Smooth muscle cell of bladder (primary cell): ENCODE measurements around the gene AHNAK. TPM values are rescaled to one million over a fixed set of nuclear protein-coding genes. Genes with fewer than 3 reads are reported as not detected.

Experiments used
- total RNA-seq: library from RNA; depleted of rRNA; stranded (reverse); fragments of >200 nt; gene quantifications from 2 replicates; pipeline ENCODE4 v1.2.3, GENCODE V29; 2014

Gene AHNAK, protein sequence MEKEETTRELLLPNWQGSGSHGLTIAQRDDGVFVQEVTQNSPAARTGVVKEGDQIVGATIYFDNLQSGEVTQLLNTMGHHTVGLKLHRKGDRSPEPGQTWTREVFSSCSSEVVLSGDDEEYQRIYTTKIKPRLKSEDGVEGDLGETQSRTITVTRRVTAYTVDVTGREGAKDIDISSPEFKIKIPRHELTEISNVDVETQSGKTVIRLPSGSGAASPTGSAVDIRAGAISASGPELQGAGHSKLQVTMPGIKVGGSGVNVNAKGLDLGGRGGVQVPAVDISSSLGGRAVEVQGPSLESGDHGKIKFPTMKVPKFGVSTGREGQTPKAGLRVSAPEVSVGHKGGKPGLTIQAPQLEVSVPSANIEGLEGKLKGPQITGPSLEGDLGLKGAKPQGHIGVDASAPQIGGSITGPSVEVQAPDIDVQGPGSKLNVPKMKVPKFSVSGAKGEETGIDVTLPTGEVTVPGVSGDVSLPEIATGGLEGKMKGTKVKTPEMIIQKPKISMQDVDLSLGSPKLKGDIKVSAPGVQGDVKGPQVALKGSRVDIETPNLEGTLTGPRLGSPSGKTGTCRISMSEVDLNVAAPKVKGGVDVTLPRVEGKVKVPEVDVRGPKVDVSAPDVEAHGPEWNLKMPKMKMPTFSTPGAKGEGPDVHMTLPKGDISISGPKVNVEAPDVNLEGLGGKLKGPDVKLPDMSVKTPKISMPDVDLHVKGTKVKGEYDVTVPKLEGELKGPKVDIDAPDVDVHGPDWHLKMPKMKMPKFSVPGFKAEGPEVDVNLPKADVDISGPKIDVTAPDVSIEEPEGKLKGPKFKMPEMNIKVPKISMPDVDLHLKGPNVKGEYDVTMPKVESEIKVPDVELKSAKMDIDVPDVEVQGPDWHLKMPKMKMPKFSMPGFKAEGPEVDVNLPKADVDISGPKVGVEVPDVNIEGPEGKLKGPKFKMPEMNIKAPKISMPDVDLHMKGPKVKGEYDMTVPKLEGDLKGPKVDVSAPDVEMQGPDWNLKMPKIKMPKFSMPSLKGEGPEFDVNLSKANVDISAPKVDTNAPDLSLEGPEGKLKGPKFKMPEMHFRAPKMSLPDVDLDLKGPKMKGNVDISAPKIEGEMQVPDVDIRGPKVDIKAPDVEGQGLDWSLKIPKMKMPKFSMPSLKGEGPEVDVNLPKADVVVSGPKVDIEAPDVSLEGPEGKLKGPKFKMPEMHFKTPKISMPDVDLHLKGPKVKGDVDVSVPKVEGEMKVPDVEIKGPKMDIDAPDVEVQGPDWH (N-terminal part only)
- total RNA-seq, result 388 and 488 TPM in 2 replicates

DNA sequence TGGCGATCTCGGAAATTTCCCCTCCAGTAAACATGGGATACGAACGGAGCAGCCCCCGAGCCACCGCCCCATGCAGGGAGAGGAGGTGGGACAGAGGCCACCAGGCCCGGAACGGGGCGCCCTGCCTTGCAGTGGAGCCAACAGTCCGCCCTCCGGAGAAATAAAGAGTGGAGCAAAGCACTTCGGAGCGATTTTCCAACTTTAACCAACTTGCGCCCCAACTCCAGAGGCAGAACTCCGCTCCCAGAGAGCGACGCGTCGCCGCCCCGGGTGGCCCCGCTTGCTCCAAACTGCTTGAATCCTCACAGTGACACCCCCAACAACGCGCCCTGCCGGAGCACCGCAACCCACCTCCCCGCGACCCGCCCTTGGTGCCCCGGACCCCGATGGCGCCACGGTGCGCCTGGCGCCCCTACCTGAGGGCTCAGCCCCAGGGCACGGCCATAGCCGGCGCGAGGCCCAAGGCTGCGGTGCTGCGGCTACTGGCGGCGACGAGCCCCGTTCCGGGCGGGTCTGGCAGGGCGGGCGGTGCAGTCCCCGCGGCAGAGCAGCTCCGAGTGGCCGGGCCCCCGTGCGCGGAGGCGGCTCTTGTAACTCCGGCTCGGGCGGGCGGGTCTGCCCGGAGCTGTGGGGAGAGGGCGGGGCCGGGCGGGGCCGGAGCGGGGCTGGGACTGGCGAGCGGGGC lies at the start of gene AHNAK:
AHNAK (minus strand) TSS at position 563 of the 685 bp plus-strand sequence. CDS start 10,708 bp downstream, outside the sequence.

DNA sequence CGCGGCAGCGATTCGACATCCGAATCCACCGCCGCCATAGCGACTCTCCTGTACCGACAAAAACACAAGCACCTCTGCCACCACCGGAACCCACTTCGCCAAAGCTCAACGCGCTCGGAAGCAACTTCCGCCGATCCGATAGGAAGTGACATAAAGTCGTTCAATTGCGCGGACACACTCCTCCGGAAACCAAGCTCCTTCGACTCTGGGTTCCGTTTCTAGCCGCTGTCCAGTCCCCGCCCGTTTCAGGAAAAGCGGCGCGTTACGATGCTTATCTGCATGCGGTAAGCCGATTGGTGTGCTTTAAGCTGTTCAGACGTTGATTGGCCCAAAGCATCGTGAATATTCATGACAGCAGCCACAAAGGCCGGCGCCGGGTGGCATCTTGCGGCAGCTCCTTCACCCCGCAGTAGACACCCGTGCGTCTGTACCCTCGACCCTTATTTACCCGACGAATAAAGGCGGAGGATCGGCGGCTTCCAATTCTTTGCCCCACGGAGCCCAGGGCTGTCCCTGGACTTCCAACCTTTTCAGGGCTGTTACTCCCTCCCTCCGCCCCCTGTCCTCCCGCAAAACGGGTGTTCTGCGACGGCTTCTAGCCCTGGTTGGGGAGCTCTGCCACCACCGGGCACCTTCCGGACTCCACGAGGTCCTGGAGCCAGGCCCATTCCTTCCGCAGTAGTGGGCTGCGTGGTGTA lies 45.0 kb upstream of the AHNAK start, which contains the start of gene TUT1:
TUT1 (minus strand) TSS at position 76 of the 698 bp plus-strand sequence; CDS start at position 38, 38 bp downstream.

DNA sequence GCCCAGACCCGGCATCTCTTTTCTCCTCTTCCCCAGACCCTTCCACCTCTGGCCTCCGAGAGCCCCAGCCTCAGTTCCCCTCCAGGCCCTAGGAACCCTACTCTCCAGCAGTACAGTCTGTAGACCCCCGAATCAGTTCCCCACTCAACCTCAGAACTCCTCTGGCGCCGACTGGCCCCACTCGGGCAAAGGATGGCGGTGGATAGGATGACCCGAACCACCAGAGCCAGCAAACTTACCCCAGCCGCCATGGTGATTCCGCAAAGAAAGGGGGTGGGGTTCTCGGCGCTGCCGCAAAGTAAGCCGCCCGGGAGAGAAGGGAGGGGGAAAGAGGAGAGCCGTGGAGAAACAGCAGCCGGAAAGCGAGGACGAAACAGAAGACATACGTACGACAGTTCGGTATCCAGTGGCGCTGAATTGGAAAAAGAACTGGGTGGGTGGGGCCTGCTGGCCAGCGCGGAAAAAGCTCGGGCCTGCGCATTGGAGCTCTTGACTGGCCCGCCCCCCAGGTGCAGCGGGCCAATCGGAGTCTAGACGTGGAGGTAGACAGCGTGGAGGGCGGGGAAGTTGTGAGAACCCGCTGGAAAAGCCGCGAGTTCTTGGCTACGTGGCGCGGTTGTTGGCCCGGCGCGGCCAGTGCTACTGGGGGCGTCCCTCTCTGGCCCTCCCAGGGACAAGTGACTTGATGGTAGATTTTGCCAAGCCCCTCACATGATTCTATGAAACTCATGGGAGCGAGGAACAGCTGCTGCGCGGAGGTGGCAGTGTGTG lies 27.2 kb upstream of the AHNAK start, which contains the start of gene EEF1G:
EEF1G (minus strand) TSS at position 300 of the 771 bp plus-strand sequence; CDS start at position 251, 49 bp downstream.

DNA sequence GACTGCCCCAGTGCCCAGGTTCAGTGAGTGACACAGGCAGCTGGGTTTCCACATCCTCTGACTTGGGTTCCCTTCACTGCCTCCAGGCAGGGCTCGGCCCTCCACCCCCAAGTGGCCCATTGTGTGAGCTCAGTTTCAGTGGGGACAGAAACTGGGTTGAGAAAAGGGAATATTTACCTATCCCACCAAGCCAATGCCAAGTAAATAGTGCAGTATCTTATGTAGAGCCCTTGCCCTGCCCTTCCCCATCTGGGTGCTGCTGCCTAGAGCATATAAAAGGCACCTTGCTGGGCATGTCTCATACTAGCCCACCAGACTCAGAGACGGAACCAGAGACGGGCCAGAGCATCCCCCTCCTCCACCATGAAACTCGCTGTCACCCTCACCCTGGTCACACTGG lies 127.9 kb downstream of the AHNAK start, which contains the start of gene SCGB1A1:
SCGB1A1 (plus strand) TSS at position 301 of the 400 bp plus-strand sequence; CDS start at position 364, 63 bp downstream.

Other genes with a start within 250 kb of the AHNAK start
- gene SCGB1D4, start 247.7 kb downstream of the AHNAK start, total RNA-seq, result not detected in 2 replicates
- 0.28 and 0.37 TPM in 2 replicates for gene ASRGL1, start 209.4 kb downstream of the AHNAK start, total RNA-seq
- gene SCGB1A1, start 127.8 kb downstream of the AHNAK start, total RNA-seq, result not detected in 2 replicates
- gene EEF1G, start 27.1 kb upstream of the AHNAK start, total RNA-seq, result 1,708 and 1,734 TPM in 2 replicates
- 4.8 and 6.7 TPM in 2 replicates for gene TUT1, start 44.7 kb upstream of the AHNAK start, total RNA-seq
- 110 and 118 TPM in 2 replicates for gene MTA2, start 55.1 kb upstream of the AHNAK start, total RNA-seq
- gene EML3, start 66.0 kb upstream of the AHNAK start, total RNA-seq, result 12.8 and 14.3 TPM in 2 replicates
- 5.5 and 7.8 TPM in 2 replicates for gene ROM1, start 66.5 kb upstream of the AHNAK start, total RNA-seq
- gene B3GAT3, start 75.2 kb upstream of the AHNAK start, total RNA-seq, result 22.3 and 35.2 TPM in 2 replicates
- 249 and 288 TPM in 2 replicates for gene GANAB, start 99.8 kb upstream of the AHNAK start, total RNA-seq
- gene INTS5, start 106.5 kb upstream of the AHNAK start, total RNA-seq, result 15.1 and 22.9 TPM in 2 replicates
- gene C11orf98, start 118.4 kb upstream of the AHNAK start, total RNA-seq, result 39.7 and 43.3 TPM in 2 replicates
- gene CSKMT, start 118.5 kb upstream of the AHNAK start, total RNA-seq, result 7.4 and 7.5 TPM in 2 replicates
- 11.7 and 12.1 TPM in 2 replicates for gene UQCC3, start 124.9 kb upstream of the AHNAK start, total RNA-seq
- gene LBHD1, start 125.5 kb upstream of the AHNAK start, total RNA-seq, result 2.4 and 3.0 TPM in 2 replicates
- gene UBXN1, start 132.3 kb upstream of the AHNAK start, total RNA-seq, result 193 and 199 TPM in 2 replicates
- 10.6 and 11.7 TPM in 2 replicates for gene LRRN4CL, start 142.7 kb upstream of the AHNAK start, total RNA-seq
- gene BSCL2, start 160.6 kb upstream of the AHNAK start, total RNA-seq, result 58.3 and 73.6 TPM in 2 replicates
- gene GNG3, start 160.9 kb upstream of the AHNAK start, total RNA-seq, result not detected in 2 replicates
- gene HNRNPUL2, start 180.7 kb upstream of the AHNAK start, total RNA-seq, result 7.3 and 9.7 TPM in 2 replicates
- gene TTC9C, start 181.7 kb upstream of the AHNAK start, total RNA-seq, result 34.0 and 37.4 TPM in 2 replicates
- 9.7 and 12.7 TPM in 2 replicates for gene ZBTB3, start 207.4 kb upstream of the AHNAK start, total RNA-seq
- 62.2 and 77.1 TPM in 2 replicates for gene POLR2G, start 214.8 kb upstream of the AHNAK start, total RNA-seq
- gene TAF6L, start 224.6 kb upstream of the AHNAK start, total RNA-seq, result 12.1 and 19.1 TPM in 2 replicates
- gene TMEM179B, start 240.6 kb upstream of the AHNAK start, total RNA-seq, result 35.7 and 38.4 TPM in 2 replicates
- gene TMEM223, start 245.2 kb upstream of the AHNAK start, total RNA-seq, result 12.8 and 16.0 TPM in 2 replicates